Stimulated activated CD8-positive, alpha-beta memory T cell treated with anti-CD3 and anti-CD28 coated beads, Interleukin-12 subunit alpha, Interleukin-12 subunit beta, amount 100 ng/mL, for 1 hour (primary cell): ENCODE results near the gene SPAG4.

Source experiments
- DNase-seq: peaks from one replicate; pipeline ENCODE4 v3.0.0-alpha.2; 2020; ENCODE audit warnings: low read depth

The SPAG4 gene

DNA sequence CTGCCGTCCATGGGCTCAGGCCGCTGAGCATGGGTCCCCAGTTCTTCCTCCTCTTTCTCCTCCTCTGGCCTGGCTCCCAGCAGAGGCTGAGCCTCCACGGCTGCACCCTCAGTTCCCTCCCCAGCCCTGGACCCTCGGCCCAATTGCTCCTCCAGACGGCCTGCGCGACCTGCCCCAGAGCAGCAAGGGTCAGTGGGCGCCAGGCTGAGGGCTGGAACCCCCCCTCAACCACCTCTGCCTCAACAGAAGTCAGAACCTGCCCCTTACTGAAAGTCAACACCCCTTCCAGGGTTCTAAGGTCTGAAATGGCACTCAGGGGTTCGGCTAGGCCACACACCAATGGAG is 15.9 kb upstream of the SPAG4 start:
- no peak for DNase-seq

DNA sequence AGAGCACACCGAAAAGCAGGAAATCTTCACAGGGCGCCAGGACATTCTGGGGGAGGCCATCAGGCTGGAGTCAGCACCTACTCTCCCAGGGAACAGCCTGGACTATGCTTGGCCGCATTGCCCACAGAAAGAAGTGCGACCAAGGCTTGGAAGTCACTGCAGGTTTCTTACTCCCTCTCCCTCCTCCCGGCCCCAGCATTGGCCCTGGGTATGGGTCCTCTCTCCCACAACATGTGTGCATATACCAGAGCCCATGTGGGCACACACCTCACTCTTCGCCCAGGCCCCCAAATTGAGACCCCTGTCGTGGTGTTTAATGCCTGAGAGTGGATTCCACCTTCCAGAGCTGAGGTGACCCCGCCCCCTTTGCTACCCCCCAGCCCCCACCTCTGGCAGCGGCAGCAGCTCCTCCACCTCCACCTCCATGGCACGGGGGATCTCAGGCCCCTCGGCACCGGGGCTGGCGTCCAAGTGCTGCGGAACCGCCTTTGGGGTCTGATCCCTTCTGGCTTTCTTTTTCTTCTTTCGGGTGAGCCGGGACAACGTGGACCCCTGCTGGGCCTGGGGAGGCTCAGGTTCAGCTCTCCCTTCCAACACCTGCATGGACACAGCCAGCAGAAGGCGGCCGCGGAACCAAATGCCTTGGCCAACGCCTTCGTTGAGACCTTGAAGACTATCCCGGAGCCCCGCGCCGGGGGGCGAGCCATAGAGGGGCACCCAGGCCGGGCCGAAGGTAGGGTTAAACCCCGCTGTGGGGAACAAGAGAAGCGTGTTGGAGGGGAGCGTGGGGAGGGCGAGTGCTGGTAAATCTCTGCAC is 15.2 kb upstream of the SPAG4 start:
- no peak for DNase-seq

DNA sequence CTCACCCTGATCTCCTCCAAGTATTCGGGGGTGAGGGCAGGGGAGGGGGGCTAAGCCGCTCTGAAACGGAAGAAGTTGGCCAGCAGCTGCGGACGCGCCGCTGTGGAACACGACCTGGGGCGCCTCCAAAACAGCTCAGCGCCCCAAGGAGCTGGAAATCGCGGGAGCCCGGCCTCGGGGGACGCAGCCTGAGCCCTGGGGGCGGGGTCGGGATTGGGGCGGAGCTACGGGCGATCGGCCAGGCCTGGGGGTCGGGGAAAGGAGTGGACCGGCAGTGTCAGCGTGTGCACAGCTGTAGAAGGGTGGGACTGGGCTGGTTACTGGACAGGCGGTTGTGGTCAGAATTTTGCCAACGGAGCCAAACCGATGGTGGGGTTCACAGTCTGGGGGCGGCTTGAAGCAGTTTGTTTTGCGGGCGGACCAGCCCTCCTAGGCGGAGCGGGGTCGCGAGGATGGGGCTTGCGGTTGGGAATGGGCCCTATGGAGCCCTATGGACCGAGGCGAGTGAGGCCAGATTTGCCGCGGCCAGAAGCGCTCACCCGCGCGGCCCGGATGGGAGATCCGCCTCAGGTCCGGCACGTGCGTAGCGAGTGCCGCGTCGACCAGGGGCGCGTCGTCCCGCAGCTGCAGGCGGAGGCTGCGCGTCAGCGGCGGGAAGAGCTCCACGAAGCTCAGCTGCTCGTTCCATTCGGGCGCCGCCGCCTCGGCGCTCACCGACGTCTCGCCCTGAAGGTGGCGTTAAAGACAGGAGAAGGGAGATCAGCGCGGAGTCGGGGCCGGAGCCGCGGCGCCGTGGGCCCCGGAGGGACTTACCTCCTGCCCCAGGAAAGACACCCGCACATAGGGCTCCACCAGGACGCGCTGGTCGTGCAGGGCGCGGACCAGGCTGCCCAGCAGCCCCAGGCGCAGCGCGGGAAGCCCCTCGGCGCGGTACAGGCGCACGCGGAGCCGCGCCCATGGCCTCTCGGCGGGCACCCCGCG is 14.3 kb upstream of the SPAG4 start:
- peak; percentile 64 for DNase-seq

DNA sequence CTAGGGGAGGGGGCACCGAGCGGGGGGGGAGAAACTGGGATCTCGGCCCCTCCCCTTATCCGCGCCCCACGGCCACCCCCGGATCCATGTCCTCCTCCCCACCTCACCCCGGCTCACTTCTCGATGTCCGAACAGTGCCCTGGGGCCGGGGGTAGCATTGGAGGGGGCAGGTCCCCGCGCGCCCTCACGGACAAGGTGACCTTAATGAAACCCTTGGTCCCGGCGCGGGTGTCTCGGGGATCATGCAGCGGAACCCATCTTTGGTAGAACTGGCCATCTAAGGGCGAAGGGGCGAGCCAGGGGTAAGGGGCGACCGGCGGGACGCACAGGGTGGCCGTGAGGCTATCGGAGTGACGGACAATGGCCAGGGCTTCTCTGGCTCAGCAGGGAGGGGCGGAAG is 13.6 kb upstream of the SPAG4 start:
- no peak for DNase-seq

DNA sequence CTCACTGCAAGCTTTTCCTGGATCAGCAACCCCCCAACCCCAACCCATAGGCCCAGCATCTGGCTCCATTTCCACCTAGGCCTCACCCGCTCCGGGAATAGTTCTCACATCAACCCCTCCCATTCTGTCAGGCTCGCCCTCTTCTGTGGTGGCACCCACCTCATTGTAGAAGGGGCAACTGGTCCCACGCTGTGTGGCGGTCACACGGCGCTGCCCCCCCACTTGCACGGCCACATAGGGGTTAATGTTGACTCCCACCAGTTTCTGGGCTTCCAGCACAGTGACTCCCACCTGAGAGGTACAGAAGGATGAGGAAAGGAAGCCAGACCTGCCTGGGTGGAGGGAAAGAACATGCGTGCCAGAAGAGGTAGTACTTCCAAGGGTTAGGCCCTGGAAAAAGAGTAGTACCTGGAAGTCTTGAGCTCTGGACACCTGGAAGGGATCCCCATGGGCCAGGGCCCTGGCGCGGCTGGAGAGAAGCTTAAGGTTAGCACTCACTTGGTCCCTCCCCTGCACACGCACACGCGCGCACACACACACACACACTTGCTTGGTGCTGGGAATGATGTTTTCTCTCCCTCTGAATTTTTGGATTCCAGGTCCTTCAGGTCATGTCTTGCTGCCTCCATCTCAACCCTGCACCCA is 12.7 kb upstream of the SPAG4 start:
- DNase-seq = no peak

DNA sequence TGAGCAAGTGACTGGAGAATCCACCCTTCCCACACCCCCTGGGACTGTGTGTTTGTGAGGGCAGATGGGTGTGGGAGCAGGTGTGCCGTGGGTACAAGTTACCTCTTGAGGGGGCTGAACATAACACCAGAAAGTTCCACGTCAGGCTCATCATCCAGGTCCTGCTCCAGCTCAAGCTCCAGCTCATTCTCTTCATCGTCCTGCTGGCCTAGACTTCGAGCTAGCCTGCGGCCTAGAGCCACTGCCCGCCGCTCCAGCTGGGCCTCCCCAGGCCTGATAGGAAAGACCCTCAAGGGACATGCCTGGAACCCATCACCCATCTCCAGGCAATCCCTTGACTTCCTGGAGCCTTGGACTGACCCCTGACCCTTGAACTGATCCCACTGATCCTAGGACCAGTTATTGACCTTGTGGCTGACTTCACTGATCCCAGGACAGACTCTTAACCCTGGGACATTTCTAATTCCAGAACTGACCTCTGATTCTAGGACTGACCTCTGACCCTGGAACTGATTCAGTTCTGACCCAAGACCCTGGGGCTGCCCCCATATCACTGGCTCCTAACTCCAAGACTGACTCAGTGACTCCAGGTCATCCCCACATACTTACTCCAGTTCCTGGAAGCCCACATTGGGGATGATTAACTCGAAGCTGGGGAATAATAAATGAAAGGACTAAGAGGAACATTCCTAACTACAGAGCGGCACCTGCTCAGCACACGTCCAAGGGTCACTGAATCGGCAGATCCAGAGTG is 11.8 kb upstream of the SPAG4 start:
- DNase-seq = no peak

DNA sequence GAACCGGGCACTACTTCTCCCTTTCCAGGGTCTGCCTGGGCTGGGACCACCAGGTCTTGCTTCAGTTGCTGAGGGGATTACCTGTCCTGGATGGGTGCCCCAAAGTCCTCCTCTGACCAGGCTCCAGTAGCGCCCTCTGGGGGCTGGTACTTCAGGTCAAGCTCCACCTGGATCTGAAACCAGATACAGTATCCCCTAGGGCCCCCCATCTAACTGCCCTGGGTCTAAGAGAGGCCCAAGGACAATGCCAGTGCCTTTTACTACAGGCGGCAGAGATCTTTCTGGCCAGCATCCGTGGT is 11.2 kb upstream of the SPAG4 start:
- no peak for DNase-seq

DNA sequence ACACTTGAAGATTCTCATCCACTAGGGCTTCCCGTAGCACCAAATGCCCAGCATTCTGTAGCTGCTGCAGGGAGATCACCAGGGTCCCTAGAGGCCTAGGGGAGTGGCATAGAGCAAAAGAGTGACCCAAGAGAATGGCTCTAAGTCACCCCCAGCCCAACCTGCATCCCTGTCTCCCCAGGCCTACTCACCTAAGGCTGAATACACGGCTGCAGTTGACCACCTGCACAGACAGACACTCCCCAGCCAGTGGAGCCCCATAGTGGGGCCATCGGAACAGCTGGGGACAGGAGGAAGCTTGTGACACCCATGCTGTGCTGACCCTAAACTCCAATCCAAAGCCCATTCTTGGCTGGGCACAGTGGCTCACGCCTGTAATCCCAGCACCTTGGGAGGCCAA is 9.5 kb upstream of the SPAG4 start:
- no peak for DNase-seq

DNA sequence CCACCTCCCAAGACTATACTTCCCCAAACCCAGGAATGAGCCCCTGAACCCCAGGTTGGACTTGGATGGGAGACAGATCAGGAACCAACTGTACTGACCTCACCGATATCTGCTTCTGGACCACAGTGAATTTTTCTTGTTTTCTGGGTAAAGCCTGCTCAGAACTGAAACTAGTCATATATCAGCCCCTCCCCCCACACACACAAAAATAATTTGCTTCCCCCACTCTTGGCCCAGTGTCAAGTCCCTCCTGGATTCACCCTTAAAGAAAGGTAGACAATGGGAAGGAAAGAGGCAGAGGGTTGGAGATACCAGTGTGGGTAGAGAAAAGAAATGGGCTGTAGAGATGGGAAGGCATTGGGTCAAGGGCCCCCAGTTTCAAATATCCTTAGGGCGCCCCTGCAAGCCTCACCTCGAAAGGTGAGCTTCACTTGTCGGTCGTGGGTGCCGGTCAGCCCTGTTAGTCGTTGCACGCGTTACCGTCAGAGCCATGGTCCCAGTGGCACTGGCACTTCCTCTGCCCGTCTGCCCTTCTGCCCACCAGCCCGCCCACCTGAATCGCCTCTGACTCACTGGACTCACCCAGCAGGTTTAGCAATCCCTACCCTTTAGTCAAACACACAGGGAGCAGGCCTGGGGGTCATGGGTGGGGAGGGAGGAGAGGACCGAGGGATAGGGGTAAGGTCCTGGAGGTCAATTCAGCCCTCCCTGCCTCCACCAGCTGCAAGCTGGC is 8.5 kb upstream of the SPAG4 start:
- DNase-seq = no peak

DNA sequence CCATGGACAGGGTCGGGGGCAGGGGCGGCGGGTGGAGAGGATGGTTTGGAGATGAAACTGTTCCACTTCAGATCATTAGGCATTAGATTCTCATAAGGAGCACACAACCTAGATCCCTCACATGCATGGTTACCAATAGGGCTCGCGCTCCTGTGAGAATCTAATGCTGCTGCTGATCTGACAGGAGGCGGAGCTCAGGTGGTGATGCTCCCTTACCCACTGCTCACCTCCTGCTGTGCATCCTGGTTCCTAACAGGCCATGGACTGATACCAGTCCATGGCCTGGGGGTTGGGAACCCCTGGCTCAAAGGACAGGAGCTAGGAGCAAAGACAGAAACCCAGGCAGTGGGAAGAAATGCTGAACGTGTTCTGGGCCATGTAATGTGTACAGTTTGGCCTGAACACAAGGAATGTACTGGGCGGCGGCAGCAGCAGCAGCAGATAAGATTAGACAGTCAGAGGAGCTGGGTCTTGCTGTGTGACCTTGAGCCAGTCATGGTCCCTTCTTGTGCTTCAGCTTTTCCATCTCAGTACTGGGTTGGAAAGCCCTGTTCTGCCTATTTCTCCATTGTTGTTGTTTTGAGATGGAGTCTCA is 4.7 kb upstream of the SPAG4 start:
- DNase-seq = no peak

DNA sequence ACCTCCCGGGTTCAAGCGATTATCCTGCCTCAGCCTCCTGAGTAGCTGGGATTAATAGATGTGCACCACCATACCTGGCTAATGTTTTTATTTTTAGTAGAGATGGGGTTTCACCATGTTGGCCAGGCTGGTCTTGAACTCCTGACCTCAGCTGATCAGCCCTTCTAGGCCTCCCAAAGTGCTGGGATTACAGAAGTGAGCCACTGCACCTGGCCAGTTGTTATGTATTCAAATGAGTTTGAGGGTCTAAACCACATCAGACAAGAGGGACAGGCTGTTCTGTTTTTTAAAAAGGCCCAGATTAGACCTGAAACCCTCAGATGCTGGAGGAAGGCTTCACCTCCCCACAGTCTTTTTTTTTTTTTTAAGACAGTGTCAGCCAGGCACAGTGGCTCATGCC is 4.1 kb upstream of the SPAG4 start:
- DNase-seq = no peak

DNA sequence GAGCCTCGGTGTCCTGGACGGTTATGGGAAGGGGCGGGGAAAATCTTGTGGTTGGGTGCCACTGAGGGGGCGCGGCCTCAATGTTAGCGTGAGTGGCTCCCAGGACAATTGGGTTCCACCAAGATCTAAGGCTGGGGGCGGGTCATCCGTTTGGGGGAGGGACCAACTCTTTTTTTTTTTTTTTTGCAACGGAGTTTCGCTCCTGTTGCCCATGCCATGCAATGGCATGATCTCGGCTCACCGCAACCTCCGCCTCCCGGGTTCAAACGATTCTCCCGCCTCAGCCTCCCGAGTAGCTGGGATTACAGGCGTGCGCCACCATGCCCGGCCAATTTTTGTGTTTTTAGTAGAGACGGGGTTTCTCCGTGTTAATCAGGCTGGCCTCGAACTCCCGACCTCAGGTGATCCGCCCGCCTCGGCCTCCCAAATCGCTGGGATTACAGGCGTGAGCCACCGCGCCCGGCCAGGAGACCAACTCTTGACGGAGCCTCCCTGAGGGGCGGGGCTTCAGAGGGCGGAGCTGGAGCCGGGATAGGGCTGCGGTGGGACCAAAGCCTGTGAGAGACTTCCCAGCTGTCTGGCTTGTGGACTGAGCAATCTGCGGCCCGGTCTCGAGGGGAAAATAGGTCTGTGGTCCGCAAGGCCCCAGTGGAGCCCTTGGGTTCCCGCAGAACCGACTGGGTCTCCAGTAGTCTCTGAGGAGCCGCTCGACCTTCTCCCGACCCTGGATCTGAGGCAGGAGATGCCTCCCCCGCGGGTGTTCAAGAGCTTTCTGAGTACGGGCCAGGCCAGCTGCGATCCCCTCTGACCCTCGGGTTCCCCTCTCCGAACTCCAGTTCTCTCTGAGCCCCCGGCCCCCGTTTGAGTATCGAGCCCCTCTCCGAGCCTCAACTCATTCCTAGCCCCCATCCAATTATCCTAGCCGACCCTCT is 1.1 kb downstream of the SPAG4 start:
- DNase-seq = no peak

DNA sequence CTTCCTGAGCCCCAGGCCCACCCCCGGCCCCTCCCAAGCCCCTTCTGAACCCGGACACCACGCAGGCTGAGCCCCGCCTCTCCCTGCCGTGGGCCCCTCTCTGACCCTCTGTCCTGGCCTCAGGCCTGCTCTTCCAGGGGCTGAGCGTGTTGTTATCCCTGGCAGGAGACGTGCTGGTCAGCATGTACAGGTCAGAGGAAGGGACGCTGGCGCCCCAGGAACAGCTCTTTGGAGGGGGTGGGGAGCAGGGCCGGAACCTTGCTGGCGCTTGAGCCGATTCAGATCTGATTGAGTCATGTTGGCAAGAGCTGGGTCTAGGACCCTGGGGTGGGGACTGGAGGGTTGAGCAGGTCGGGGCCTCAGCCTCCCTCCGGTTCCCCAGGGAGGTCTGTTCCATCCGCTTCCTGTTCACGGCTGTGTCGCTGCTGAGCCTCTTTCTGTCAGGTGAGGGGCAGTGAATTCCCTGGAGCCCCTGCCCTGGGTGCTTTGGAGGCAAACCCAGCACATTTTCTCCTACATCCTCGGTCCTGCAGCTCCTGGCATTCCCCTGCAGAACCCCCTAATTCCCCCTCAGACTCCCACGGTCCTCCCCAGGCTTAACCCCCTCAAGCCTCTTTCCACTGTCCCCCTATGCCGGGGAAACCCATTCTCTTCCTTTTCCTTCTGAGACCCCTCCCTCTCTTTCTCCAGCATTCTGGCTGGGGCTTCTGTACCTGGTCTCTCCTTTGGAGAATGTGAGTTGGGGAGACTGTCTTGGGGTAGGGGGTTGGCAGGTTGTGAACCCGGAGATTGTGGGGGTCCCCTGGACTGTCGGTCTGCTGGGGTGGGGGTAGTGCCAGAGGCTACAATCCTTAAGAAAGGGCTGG is 2.0 kb downstream of the SPAG4 start:
- no peak for DNase-seq

DNA sequence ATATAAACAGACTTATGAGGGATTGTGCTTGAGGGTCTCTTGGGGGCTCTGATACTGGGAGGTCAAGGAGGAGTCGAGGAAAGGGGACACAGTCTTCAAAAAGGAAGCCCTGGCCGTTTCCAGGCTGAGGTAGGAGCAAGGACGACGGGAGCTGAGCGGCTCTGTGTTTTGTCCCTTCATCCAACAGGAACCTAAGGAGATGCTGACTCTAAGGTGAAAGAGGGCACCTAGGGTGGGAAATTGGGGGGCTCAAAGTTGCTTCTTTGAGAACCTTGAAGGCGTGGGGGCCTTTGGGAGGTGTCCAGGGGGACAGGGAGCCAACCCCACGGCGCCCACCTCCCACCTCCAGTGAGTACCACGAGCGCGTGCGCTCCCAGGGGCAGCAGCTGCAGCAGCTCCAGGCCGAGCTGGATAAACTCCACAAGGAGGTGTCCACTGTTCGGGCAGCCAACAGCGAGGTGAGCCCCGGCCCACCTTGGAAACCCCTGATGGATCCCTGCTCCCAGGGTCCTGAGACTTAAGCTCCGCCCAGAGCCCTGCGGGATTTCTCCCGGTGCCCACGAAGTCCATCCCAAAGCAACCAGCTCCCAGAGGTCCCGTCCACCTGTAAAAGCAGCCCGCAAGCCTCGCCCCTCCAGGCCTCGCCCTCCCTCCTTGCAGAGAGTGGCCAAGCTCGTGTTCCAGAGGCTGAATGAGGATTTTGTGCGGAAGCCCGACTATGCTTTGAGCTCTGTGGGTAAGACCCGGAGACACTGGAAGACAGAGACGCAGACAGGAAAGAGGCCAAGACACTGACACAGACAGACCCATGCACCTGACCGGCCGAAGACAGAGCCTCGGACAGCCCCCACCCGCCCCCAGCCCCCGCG is 2.9 kb downstream of the SPAG4 start:
- DNase-seq = no peak

DNA sequence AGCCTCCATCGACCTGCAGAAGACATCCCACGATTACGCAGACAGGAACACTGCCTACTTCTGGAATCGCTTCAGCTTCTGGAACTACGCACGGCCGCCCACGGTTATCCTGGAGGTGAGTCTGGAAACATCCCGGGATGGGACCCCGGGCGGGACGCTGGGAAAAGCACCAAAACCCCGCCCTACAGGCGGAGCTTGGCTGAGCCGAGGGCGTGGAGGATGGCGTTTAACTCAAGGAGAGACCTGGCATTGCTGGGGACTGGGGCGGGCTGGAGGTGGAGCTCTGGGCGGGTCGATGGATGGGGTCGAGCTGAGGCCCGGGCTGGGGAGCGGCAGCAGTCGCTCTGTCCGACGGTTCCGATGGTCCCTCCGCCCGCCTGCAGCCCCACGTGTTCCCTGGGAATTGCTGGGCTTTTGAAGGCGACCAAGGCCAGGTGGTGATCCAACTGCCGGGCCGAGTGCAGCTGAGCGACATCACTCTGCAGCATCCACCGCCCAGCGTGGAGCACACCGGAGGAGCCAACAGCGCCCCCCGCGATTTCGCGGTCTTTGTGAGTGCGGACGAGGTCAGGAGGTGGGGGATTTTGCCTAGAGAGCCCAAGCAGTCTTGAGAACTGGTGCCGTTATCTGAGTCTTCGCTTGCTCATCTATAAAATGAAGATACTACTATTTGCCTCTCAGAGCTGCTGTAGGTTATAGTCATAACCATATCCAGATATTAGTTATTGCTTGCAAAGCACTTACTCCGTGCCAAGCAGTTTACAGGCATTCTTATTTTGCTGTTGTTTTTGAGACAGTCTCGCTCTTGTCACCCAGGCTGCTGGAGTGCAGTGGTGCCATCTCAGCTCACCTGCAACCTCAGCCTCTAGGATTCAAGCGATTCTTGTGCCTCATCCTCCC is 3.8 kb downstream of the SPAG4 start:
- peak; percentile 56 for DNase-seq

DNA sequence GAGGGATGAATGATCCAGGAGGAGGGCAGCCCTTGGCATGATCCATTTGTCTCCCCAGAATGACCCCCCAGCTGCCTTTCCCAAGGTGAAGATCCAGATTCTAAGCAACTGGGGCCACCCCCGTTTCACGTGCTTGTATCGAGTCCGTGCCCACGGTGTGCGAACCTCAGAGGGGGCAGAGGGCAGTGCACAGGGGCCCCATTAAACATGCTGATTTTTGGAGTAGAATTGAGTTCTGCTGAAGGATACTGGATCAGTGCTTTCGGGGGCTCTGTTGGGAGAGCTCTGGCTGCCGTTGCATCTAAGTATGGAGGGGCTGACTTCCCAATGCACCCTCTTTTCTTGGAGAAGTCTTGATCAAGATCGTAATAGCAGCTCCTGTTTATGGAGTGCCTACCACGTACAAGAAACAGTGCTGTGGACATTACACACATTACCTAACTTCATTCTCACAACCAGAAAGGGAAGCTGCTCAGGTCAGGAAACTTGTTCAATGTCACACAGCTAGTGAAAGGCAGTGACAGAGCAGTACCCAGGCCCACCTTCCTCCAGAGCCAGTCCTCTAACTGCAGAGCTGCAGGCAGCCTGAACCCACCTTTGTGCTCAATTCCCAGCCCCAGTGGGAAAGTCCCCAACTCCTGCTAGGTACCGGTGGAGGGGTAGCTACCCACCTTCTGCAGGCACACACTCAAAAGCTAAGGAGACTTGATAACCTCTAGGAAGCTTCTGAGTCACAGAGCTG is 5.4 kb downstream of the SPAG4 start:
- no peak for DNase-seq
